Suprapubic skin (tissue), 4 donors: ENCODE data around the gene FAM110A. TPM values are rescaled to one million over a fixed set of nuclear protein-coding genes. Genes with fewer than 3 reads are reported as not detected.
"Not testable (repeated sequence)": the region's sequence is repeated elsewhere in the genome, so short reads cannot be mapped to it uniquely, and the experiment has no call there.

Source experiments
- DNase-seq, 2 donors: peaks; one replicate each; pipeline ENCODE4 v3.0.0-alpha.2; 2019; ENCODE audit warnings: low spot score in 2 of 2
- H3K27ac ChIP-seq: fragments of 200-600 bp; sonication (generic); one replicate; pipeline ENCODE4 v1.5.1; 2019
- H3K27me3 ChIP-seq: fragments of 200-600 bp; sonication (generic); one replicate; pipeline ENCODE4 v1.5.1; 2019
- H3K36me3 ChIP-seq: fragments of 200-600 bp; sonication (generic); one replicate; pipeline ENCODE4 v1.5.1; 2019
- H3K4me1 ChIP-seq: fragments of 200-600 bp; sonication (generic); one replicate; pipeline ENCODE4 v1.5.1; 2019
- H3K4me3 ChIP-seq: fragments of 200-600 bp; sonication (generic); one replicate; pipeline ENCODE4 v1.5.1; 2019; ENCODE audit warnings: mild to moderate bottlenecking
- H3K9me3 ChIP-seq: fragments of 200-600 bp; sonication (generic); one replicate; pipeline ENCODE4 v1.5.1; 2019
- EP300 ChIP-seq: sonication (generic); formaldehyde crosslinking; IDR thresholded peaks from one replicate; pipeline ENCODE4 v1.6.1; 2017; ENCODE audit warnings: antibody characterized with exemption
- POLR2A ChIP-seq, 2 donors: fragments of 450-650 bp; IDR thresholded peaks; one replicate each; pipeline ENCODE4 v1.6.1; 2017; ENCODE audit warnings: antibody characterized with exemption in 2 of 2, mild to moderate bottlenecking in 2 of 2, moderate library complexity in 2 of 2
- POLR2AphosphoS5 ChIP-seq, 3 donors: sonication (generic); formaldehyde crosslinking; IDR thresholded peaks; one replicate each; pipeline ENCODE4 v1.6.1; 2017; ENCODE audit warnings: antibody characterized with exemption in 3 of 3
- WGBS: methylation state at CpG from one replicate; pipeline ENCODE4 v1.1.5; 2018; 5-methylcytosine and 5-hydroxymethylcytosine counted together
- total RNA-seq, 4 donors: library from RNA; depleted of rRNA; stranded (reverse); fragments of >200 nt; gene quantifications; one replicate each; pipeline ENCODE4 v1.1.0, GENCODE V29; 2016
- TF ChIP-seq, protein P1 (sequence below), 2 donors: fragments of 200-600 bp in 1 of 2; fragments of 450-650 bp in 1 of 2; sonication (generic) in 1 of 2; IDR thresholded peaks; one replicate each; pipeline ENCODE4 v1.5.1; 2016 to 2019; ENCODE audit warnings: antibody characterized with exemption in 2 of 2, mild to moderate bottlenecking in 1 of 2, moderate library complexity in 1 of 2

FAM110A gene
- total RNA-seq, 4 donors from 2014 or later, result 16.9 to 57.0 (median 37.7) TPM

- H3K36me3 ChIP-seq, result no peaks in the 10 kb centered on the region
- WGBS, result 64% methylated on average over 37 of the region's 50 CpGs
- peak overlapping the region; percentile 54 for H3K4me3 ChIP-seq
- no peaks in the 10 kb centered on the region for H3K9me3 ChIP-seq
- TF ChIP-seq POLR2A (IDR thresholded peaks at IDR 0.05) (no peak), POLR2AphosphoS5 (IDR thresholded peaks at IDR 0.05) (no peak)
- TF ChIP-seq, protein P1, sequence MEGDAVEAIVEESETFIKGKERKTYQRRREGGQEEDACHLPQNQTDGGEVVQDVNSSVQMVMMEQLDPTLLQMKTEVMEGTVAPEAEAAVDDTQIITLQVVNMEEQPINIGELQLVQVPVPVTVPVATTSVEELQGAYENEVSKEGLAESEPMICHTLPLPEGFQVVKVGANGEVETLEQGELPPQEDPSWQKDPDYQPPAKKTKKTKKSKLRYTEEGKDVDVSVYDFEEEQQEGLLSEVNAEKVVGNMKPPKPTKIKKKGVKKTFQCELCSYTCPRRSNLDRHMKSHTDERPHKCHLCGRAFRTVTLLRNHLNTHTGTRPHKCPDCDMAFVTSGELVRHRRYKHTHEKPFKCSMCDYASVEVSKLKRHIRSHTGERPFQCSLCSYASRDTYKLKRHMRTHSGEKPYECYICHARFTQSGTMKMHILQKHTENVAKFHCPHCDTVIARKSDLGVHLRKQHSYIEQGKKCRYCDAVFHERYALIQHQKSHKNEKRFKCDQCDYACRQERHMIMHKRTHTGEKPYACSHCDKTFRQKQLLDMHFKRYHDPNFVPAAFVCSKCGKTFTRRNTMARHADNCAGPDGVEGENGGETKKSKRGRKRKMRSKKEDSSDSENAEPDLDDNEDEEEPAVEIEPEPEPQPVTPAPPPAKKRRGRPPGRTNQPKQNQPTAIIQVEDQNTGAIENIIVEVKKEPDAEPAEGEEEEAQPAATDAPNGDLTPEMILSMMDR (IDR thresholded peaks at IDR 0.05), result no peak
- no peak for DNase-seq
- H3K27ac ChIP-seq, result peak overlapping the region; percentile 65
- H3K27me3 ChIP-seq, result peaks cover 10% of the 10 kb centered on the region
- peaks cover 72% of the 10 kb centered on the region for H3K4me1 ChIP-seq
Observed at GRCh38 chr20:845226-845868, 11.8 kb downstream of the FAM110A start.

DNA sequence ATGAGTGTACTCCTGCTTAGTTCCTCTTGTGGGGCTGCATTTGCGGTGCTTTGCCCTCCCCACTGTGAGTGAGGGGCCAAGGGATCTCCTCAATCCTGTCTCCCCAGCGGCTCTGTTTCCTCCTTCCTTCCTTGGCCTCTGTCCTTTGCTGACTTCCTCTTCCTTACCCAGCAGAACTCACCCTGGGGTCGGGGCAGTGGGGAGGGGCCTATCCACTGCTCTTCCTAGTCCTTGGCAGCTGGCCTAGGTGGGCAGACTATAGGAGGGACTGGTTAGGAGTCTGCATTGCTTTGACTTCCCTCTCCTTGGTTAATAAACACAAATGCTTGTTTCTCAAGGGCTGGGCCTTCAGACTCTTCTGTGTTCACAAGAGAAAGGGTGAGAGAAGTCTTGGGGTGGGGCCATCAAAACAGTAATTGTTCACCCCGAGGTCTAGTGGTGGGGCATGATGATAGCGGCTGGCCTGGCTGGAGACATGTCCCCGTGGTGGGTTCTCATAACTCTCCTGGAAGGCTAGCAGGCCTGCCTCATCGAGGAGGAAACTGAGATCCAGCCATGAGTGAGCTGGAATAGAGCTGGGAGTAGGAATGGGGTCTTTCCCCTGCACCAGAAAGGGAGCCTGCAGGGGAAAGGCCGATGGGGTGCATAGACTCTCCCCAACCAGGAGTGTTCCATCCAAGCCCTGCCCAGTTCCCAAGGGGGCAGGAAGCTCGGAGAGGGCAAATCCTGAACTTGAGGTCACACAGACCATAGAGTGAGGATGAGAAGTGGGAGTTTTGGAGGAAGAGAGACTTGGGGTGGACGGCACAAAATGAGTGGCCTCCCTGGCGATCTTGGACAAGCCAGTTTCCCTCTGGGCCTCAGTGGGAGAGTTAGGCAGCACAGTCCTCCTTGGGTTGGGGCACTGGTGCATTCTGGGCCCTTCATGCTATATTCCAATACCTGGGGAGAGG is 12.7 kb downstream of the FAM110A start:
- WGBS, result 53% methylated on average over 10 of the region's 11 CpGs
- peaks cover 64% of the 10 kb centered on the region for H3K4me1 ChIP-seq
- H3K36me3 ChIP-seq, result no peaks in the 10 kb centered on the region
- H3K27ac ChIP-seq, result no peak overlapping the region
- H3K27me3 ChIP-seq, result peaks cover 5% of the 10 kb centered on the region
- TF ChIP-seq POLR2AphosphoS5 (IDR thresholded peaks at IDR 0.05) (no peak), POLR2A (IDR thresholded peaks at IDR 0.05) (no peak), EP300 (no peak)
- TF ChIP-seq, protein P1 (IDR thresholded peaks at IDR 0.05), result no peak
- no peaks in the 10 kb centered on the region for H3K9me3 ChIP-seq
- no peak for DNase-seq
- peak overlapping the region; percentile 54 for H3K4me3 ChIP-seq

GRCh38 chr20:846894-847278 is 13.4 kb downstream of the FAM110A start:
- no peaks in the 10 kb centered on the region for H3K27me3 ChIP-seq
- H3K4me3 ChIP-seq, result peak overlapping the region; percentile 54

DNA sequence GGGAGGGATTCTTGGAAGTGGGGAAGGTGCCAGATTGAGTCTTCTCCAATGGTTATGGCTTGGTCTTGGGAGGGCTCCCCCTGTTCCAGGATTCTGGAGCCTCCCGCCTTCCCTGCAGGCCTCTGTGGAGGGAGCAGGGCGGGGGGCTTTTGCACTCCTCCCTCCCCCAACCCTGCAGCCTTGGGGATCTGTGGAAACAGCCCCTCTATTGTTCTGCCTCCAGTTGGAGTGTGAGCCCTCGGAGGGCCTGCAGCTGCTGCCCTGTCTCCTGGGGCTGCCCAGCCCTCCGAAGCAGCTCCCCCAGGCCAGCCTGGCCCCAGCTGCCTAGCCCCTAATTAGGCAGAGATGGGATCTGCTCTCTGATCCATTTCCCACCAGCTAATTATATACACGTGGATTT is 14.7 kb downstream of the FAM110A start:
- WGBS, result 89% methylated on average over 3 of the region's 5 CpGs
- DNase-seq, result no peak

More at GRCh38 chr20:846894-847278, 13.4 kb downstream of the FAM110A start:
- DNase-seq, result no peak
- TF ChIP-seq POLR2AphosphoS5 (IDR thresholded peaks at IDR 0.05), result no peak
- TF ChIP-seq, protein P1 (IDR thresholded peaks at IDR 0.05), result no peak
- no peak for TF ChIP-seq EP300
- no peak for TF ChIP-seq POLR2A (IDR thresholded peaks at IDR 0.05)
- no peaks in the 10 kb centered on the region for H3K36me3 ChIP-seq
- H3K9me3 ChIP-seq, result no peaks in the 10 kb centered on the region
- WGBS, result 74% methylated on average over 6 of the region's 7 CpGs
- H3K4me1 ChIP-seq, result peaks cover 58% of the 10 kb centered on the region
- H3K27ac ChIP-seq, result no peak overlapping the region

GRCh38 chr20:848731-849130 is 15.2 kb downstream of the FAM110A start:
- 87% methylated on average over 8 of the region's 8 CpGs for WGBS
- not testable (repeated sequence) for H3K36me3 ChIP-seq, H3K9me3 ChIP-seq, H3K4me3 ChIP-seq, H3K27ac ChIP-seq, DNase-seq, H3K27me3 ChIP-seq
- peaks cover 41% of the 10 kb centered on the region for H3K4me1 ChIP-seq

More for the DNA sequence above, 14.7 kb downstream of the FAM110A start:
- H3K4me3 ChIP-seq, result no peak overlapping the region
- H3K27ac ChIP-seq, result no peak overlapping the region
- no peaks in the 10 kb centered on the region for H3K36me3 ChIP-seq
- H3K9me3 ChIP-seq, result no peaks in the 10 kb centered on the region
- peaks cover 46% of the 10 kb centered on the region for H3K4me1 ChIP-seq
- TF ChIP-seq POLR2AphosphoS5 (IDR thresholded peaks at IDR 0.05) (no peak), POLR2A (IDR thresholded peaks at IDR 0.05) (no peak), EP300 (no peak)
- TF ChIP-seq, protein P1 (IDR thresholded peaks at IDR 0.05), result no peak
- H3K27me3 ChIP-seq, result no peaks in the 10 kb centered on the region
